HCT116 (cell line): ENCODE measurements around the gene EVA1A.

Experiments
- CTCF ChIP-seq, 3 experiments: fragments of 200-600 bp in 1 of 3; sonication (generic) in 1 of 3; IDR thresholded peaks in 2 of 3; conservative IDR thresholded peaks in 1 of 3; 2 replicates each; pipeline ENCODE4 v1.5.1; 2012 to 2017; ENCODE audit warnings: low read depth in 2 of 3, low read length in 2 of 3, antibody characterized with exemption in 1 of 3, borderline replicate concordance in 1 of 3, control low read depth in 1 of 3, mild to moderate bottlenecking in 1 of 3, mixed read lengths in 1 of 3, mixed run types in 1 of 3, moderate library complexity in 1 of 3; ENCODE audit not compliant: insufficient read depth in 1 of 3
- JUND ChIP-seq: IDR thresholded peaks from 2 replicates; pipeline ENCODE4 v1.6.1; 2012
- RAD21 ChIP-seq: IDR thresholded peaks from 2 replicates; pipeline ENCODE4 v1.6.1; 2012; ENCODE audit warnings: low read depth, mild to moderate bottlenecking
- YY1 ChIP-seq: IDR thresholded peaks from 2 replicates; pipeline ENCODE4 v1.6.1; 2011; ENCODE audit warnings: low read length, low read depth, moderate library complexity, mild to moderate bottlenecking; ENCODE audit not compliant: insufficient replicate concordance; ENCODE audit errors: extremely low read depth
- TF ChIP-seq, protein P1 (sequence below): IDR thresholded peaks from 2 replicates; pipeline ENCODE4 v1.6.1; 2012

GRCh38 chr2:75561566-75562512, 1.1 kb upstream of the EVA1A start:
- TF ChIP-seq YY1 (no peak), CTCF (IDR thresholded peaks at IDR 0.05 in 2 of 3, conservative IDR thresholded peaks at IDR 0.05 in 1 of 3; ENCODE audit: borderline replicate concordance in 1 of 3, insufficient read depth in 1 of 3, low read depth in 2 of 3, low read length in 2 of 3) (no peak), RAD21 (no peak), JUND (no peak)
- TF ChIP-seq, protein P1, sequence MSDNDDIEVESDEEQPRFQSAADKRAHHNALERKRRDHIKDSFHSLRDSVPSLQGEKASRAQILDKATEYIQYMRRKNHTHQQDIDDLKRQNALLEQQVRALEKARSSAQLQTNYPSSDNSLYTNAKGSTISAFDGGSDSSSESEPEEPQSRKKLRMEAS = no peak
